ENCODE results near the gene ASCL5.

Gene ASCL5

DNA sequence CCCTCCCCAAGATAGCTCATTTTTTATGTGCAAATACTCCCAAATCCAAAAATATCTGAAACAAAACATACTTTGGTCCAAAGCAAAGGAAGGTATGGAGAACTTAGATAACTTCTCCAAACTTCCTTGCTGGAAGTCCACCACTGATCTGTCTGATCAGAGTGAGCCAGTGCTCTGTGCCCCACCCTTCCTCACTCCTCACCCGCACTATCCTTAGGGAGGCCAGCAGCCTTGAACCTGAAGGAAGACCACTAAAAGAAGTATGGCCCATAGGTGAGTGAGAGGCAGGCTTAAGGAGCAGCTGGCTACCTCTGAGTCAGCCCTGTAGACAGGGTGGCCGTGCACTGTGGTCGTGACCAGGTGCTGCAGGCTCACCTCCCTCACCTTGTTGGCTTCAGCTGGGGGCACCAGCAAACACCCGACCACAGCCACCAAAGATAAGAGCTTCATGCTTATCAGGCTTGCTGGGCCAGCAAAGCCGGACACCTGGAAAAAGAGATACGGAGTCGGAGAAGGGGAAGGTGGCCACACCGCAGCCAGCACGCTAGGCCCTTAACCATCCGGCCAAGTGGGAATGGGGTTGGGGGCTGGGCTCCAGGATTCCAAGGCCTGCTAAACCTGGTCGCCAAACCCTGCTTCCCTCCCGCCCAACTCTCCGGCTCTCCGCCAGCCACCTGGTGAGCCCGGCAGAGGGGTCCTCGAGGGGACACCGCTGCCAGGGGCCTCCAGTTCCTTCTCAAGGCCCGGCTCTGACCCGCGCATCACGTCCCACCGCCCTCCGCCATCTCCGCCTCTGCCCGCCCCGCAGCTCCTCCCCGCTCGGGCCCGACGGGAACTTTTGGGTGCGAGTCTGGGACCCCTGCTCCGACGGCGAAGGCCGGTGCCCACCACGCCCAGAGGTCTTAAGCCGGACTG lies 26.7 kb upstream of the ASCL5 start:
- DNase-seq, result peak; percentile 15

DNA sequence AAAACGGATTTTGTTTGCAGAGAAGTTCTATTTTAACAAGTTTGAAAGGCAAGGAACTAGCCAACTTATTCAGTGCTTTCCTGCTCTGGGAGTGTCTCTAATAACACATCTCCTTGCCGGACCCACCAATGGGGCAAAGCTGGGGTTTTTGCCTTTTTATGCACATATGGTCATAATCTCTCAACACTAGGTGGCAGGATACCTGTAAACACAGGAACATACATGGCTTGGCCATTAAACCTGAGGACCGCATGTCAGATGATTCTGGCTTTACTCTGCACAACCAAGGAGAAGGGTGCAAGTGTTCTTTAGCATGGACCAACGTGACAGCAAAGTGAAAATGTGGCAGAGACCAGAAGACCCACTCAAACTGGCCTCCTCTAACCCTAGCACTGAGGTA lies 22.4 kb upstream of the ASCL5 start:
- DNase-seq, result peak; percentile 17

DNA sequence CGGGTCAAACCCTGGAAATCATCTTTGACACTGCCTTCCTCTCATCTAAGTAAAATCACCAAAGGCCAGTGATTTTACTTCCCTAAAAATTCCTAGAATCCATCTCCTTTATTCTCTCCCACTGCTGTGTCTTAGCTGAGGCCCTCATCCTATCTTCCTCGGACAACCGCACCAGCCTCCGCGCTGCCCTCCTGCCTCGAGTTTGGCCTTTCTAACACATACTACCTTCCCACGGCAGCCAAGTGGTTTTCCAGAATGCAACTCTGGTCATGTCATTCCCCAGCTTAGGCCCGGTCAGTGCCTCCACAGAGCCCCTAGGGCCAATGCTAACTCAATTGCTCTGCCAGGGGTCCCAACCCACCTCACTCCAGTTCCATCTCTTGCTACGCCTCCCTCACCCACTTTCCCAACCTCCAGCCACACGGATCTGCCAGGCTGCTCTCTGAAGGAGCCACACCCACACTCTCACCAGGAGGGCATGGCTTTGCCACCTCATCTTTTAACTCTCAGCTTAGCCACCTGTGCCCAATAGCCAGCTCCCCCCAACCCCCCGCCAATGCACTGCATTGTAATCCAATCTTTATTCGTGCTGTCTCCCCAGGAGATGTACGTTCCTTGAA lies 20.5 kb upstream of the ASCL5 start:
- DNase-seq, result no peak

DNA sequence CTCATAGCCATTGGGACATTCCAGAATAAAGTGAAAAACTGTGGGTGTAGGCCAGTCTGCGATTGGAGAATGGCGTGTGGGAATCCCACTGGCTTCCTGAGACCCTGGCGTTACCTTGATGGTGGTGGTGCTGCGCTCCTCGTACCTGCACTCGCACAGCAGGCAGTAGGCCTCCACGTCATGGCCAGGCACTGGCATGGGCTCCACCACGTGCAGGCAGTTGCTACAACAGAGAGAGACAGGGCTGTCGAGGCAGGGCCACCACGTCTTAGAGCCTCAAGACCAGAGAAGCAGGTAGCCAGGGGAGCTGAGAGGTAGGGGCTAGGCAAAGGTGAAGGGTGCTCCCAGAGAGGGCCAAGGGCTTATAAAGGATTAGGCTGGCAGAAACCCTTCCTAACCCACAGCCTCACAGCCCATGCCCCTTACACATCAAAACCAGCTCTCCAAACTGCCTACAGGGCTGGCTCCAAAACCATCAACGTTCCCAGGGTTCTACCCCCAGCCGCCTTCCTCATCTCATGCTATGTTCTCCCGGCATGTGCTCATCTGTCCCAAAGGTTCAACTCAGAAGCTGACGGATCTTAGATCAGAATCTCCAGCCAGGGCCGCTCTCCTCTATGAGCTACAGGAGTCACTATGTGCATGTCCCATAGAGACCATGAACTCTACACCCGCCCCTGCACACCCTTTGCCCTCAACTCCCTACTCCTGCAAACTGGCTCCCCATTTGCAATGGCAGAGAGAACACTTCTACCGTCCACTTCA lies 19.8 kb upstream of the ASCL5 start:
- no peak for DNase-seq

DNA sequence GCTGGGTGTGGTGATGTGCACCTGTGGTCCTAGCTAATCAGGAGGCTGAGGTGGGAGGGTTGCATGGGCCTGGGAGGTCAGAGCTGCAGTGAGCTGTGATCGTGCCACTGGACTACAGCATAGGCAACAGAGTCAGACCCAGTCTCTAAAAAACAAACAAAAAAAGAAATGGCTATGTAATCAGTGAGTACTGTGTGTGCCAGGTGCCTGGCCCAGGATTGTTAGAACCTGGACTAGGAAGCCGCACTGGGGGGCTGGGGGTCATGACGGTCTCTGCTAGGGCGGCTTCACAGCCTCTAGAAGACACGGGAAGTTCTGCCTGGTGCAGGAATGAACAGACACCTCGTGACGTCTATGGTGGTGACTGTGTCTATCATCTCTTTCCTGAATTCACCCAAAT lies 18.8 kb upstream of the ASCL5 start:
- DNase-seq, result no peak

DNA sequence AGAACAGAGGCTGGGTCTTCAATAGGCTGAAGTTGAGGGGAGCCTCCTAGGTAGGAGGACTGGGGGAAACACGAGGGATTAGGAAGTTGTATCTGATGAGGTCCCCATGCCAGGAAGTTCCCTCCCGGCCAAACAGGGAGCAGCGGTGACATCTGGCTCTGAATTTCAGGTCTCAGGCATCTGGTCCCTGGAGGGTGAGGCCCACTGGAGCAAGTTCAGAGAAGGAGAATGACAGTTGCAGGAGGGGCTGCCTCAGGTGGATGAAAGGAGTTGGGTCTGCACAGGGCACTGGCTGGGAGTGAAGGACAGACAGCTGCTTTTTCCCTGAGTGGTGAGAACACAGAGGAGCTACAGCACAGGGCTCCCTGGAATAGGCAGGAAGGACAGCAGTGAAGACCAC lies 18.1 kb upstream of the ASCL5 start:
- no peak for DNase-seq

DNA sequence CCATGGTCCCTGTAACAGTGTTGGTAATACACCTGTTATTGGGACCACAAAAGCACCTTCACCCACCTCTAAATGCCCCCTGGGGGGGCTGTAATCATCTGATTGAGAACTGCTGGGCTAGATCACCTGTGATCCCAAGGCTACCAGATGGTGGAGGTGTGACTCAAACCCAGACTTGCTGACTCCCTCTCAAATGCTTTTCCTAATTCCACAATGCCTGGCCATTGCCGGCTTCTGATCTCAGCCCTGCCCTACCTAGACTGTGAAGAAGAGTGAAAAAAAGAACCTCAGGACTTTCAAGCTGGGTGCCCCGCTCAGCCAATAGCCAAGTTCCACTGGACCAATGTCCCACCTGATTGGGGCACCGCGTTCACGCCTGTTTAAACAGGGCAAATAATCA lies 17.7 kb upstream of the ASCL5 start:
- no peak for DNase-seq

DNA sequence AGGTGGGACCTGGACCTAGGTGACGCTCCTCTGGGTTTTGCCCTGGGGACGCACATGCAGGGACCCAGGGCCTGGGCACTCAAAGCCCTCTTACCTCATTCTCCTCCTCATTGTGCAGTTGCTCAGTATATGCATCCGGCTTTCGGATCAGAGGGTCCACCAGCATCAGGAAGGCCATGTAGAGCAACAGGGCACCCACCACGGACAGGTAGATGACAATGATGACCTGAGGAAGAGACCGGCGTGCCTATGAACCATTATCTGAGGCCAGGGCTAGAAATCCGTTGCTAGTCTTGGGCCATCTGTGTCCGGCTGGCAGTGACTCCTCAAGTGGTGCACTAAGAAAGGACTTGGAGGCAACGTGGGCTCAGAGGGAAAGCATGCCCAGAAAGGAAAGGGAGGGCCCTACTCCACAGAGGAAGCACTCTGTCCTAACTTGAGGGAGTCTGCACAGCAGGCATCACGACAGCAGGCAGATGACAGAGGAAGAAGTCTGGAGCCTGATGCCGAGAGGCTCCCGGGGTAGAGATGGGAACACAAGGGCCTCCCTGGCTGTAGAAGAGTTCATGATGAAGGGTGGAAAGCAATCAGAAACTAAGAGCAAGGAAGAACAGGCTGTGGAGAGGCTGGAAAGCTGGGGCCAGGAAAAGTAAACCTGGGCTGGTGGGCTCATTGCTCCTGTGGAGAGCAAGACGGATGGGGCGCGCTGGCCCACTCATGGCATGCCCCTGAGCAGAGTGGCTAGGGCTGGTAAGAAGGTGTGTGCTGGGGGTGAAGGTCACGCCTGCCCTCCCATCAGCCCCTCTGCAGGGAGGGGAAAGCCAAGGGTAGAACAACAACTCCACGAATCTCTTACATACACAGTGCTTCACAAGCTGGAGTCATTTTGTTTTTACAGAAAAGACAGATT lies 17.0 kb upstream of the ASCL5 start:
- DNase-seq, result no peak

DNA sequence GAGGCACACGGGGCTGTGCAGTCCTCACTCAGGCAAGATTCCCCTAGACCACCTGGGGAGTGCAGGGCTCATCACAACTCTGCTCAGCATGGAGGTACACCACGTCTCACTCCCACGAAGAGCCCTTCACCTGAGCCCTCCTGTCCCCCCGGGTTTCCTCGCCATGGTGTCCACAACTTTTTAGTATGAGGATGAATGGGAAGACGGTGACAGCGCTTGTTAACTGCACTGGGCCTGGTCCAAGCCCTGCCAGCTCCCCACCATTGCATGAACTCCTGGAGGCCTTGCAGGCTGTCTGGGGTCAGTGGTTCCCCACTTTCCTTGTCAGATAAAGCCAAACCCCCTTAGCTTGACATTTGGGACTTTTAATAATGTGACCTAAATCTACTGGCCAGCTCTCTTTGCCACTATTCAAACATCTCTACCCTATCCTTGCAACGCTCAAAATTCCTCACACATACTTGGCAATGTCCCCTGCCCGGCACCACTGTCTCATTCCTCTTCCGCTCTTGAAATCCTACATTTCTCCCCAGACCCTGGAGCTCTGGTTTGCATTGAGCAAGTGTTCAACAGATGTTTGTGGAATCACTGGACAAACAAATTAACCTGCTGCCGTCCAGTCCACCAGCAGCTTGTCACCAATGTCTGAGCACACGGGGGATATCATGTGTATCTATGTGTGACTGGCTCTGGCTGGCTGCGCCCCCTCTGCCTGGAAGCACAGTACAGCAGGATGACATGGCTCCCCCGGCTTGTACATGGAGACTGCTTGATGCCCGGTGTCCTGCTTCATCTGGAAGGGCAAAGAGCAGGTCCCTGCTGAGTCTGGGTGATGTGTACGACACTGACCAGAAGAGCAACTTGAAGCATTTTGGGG lies 16.1 kb upstream of the ASCL5 start:
- no peak for DNase-seq

DNA sequence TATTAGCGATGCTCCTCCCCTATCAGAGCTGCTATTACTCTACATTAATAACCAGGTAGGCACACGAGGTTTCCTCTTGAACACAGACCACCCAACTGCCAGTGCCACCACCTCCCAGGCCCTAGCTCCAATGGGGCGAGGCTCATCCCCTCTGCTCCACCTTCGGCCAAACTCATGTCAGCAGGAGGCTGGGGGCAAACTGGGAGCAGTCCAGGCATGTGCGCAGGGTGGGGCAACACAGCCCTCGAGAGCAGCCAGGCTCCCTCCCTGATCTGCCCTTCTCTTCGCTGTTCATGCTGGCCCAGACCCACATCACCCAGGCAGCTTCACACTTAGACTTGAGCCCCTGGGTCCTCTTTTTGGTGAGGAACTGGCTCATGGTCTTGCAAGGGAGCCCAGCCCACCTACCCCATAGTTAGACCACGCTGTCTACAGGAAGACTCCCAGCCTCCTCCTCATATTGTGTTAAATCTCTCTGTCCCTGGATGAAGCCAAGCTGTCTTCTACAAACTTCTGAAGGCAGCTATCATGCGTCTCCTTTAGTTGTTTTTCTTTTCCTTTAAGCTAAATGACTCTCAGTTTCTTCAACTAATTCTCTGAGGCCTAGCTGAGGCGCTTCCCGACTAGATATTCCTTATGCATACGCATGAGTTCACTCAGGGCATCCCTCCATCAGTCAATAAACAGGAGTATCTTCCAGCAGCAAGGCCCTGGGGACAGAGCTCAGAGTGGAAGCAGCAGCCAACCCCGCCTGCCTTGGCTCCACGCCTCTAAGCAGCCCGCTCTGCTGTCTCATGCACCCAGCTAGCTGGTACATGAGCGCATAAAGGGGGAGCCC lies 15.2 kb upstream of the ASCL5 start:
- DNase-seq, result no peak

DNA sequence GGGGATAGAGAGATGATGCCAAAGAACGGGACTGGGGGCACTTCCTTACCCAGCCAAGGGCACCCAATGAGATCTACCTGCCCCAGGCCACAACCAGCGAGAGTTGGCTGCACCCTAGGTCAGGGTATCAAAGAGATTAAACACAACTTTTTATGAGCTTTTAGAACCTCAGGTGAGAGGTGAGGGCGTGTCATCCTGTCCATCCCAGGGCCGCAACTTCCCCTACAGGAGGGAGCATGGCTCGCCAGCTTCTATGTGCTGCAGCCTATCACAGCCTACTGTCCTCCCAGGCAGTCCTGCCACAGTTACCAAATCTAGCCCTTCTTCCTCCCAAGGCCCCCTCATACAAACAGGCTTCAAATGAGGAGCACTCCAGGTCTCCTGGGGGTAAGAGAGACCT lies 14.4 kb upstream of the ASCL5 start:
- no peak for DNase-seq

DNA sequence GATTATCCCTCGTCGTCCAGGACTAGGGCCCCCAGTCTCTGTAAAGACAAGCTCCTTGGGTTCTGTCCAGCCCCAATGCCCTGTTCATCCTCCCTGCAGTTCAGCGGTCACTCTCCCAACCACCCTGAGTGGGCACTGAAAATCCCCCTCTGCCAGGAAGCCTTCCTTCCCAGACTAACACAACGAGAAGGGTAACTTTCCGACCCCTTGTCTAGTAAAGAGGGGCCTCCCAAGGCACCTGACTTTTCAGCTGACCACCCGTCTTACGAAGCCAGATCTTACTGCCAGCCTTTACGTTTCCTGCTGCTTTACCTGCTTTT lies 13.9 kb upstream of the ASCL5 start:
- no peak for DNase-seq

DNA sequence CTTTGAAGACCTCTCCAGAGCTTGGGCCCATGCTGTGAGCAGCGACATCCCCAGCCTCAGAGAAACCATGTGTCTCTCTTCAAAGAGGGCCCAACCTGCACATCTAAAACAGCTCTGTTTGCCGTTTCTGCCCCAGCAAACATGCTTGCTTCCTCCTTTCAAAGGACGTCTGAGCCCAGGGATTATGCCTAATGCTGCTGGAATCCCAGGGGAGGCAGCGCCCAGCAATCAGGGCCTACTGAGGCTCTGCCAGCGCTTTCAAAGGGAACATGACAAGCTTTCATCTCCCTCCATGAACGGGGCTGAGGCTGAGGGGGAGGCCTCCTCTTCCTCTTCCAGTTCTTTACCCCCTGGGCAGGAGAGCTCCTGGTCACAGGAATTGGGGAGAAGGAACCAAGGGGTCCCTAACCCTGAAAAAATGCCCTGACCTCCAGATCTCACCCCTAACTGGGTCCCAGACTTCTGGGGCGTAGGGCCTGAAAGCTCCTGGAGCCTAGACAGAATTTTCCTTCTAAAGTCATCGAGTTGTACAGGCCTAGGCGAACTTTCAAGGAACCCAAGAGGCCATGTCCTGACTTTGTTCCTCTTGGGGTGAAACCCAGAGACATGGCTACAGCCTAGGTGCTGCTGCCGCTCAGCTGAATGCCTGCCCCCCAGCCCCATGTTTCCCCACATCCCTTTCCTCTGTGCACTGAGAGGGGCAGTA lies 13.4 kb upstream of the ASCL5 start:
- no peak for DNase-seq

DNA sequence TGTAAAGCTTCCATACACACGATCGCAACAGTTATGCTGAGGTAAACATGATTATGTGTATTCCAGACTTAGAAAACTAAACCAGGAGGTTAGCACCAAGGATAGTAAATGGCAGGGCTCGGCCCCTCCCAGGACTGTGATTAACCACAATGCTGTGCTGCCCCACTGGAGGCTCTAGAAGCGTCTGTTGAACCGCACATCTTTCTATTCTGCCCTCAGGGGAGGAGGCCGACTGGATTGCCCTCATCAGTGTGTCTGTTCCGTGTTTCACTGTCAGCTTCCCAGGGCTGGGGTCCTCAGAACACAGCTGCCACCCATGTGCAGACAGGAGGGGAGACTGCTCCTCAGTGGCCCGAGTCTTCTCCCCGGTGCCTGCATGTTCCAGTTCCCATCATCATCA lies 12.8 kb upstream of the ASCL5 start:
- DNase-seq, result no peak

DNA sequence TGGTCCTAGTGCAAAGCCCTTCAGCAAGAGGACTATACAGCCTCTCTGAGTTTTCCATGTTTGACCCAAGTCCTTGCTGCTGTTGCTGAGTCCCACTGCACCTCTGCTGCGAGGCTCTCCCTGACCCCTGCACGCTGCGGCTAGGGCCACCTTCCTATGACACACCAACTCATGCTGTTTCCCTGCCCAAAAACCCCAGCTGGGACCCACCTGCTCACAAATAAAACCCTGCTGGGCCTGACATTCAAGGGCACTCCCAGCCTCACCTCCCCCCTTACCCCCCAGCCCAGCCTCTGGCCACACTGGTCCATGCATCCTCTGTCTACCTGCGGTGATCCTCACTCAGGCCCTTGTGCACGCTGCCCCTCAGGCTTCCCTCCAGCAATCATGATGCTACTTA lies 12.3 kb upstream of the ASCL5 start:
- DNase-seq, result no peak

DNA sequence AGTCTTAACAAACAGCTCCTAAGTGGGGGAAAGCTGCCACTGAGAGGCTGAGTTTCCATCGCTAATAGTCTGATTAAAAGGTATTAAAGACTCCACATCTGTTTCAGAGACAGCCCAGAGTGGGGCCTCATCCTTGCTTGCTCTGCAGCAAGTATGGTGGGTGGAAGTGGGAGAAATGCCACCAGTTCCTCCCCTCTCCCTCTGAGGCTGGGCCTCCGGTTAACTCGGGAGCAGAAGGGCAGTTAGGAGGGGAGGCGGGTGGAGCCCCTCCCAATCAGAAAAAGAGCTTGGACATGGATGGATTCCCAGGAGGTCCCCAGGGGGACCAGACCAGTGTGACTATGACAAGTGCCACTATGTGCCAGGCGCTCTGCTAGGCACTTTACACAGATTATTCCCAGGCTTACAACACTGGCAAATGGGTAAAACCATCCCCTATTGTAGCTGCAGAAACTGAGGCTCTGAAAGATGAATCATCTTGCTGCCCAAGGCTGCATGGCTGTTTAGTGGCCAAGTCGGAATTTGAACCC lies 11.4 kb upstream of the ASCL5 start:
- DNase-seq, result no peak

DNA sequence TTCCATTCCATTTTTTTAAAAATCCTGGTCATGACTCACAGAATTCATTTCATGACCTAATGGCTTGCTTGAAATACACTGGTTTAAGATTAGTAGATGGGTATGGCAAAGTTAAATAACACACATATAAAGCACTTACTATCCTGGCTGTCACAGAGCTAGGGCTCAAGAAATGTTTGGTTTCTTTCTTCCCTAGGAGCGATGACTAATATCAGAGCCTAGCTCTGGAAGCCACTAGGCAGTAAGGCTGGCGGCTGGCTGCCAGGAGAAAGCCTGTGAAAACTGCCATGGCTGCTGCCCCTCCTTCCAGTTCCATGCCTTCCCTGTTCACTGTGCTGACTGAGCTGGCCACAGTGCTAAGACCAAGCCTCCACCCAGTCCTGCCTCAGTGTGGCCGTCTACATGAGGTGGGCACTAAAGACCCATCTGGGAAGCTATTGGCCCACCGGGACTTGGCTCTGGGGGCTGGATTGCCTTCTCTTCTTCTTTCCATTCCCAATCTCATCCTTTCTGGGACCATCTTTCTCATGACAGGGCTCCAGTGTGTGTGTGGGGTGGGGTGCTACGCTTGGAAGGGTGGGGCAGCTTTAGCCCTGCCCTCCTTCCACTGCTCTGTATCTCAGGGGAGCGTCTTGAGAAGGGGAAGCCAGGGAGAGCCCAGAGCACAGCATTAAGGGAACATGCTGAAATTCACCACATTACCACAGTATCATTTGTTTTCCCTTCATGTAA lies 10.8 kb upstream of the ASCL5 start:
- no peak for DNase-seq

DNA sequence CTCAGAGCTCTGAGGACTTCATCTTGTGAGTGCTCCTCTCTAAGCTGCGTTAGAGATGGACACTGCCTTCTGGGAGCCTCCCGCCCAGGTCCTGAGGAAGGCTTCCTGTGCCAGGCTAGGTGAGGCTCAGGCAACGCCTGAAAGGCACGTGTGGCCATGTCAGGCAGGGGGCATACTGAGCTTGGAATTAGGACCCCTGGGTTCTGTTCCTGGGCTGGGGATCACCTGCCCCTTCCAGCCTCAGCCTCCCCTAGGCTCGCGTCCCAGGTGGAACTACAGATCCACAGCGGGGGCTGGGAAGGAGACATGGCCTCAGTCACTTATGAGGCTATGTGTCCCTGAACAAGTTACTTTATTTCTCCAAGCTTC lies 10.0 kb upstream of the ASCL5 start:
- DNase-seq, result no peak

DNA sequence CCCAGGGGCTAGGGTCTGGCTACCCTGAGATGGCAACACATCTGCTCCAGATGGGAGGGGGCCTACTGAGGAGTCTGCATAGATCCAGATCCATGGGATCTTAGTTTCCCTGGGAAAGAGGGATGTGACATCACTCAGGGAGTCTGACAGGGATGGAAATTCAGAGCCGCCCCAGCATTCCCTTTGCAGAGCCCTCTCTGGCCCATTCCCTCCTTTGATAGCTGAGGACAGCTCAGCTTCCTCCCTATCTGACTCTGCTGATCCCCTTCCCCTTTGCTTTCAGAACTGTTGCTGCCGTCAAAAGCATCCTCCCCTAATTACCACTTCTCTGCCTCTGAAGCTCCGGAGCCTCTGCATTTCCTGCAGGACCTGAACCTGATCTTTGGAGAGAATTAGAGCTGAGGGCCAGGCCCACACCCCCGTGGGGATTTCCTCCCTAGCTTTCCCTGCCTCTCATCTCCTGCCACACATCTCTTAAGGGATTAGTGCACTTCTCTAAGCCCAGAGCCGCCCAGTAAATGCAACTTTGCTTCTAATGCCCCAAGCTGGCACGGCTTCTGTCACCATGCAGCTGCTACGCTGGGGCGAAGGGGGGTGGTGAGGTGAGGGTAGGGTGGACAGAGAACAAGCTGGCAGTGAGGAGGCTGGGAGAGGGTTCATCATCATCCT lies 9.5 kb upstream of the ASCL5 start:
- no peak for DNase-seq
